Endothelial cell of umbilical vein (primary cell): ENCODE measurements around the gene ADGRF3.

Source experiments
- EZH2 ChIP-seq: IDR thresholded peaks from 2 replicates; pipeline ENCODE4 v1.6.1; 2012; ENCODE audit warnings: borderline replicate concordance, low read depth, mild to moderate bottlenecking, moderate library complexity, low read length, inconsistent platforms; ENCODE audit not compliant: severe bottlenecking
- FOS ChIP-seq: IDR thresholded peaks from 2 replicates; pipeline ENCODE4 v1.6.1; 2011; ENCODE audit warnings: mild to moderate bottlenecking, low read length, moderate library complexity, borderline replicate concordance; ENCODE audit not compliant: insufficient read depth
- GATA2 ChIP-seq: IDR thresholded peaks from 2 replicates; pipeline ENCODE4 v1.7.0; 2011; ENCODE audit warnings: low read depth, mild to moderate bottlenecking, moderate library complexity, mixed read lengths, low read length; ENCODE audit not compliant: insufficient read length, insufficient read depth
- JUN ChIP-seq: IDR thresholded peaks from 2 replicates; pipeline ENCODE4 v1.6.1; 2011; ENCODE audit warnings: borderline replicate concordance, low read depth; ENCODE audit not compliant: insufficient read length, insufficient read depth
- MYC ChIP-seq: IDR thresholded peaks from one replicate; pipeline ENCODE4 v1.6.1; 2011; ENCODE audit warnings: mild to moderate bottlenecking, low read depth, low read length
- POLR2A ChIP-seq: IDR thresholded peaks from 2 replicates; pipeline ENCODE4 v1.6.1; 2012; ENCODE audit warnings: low read depth, mild to moderate bottlenecking, control low read depth, low read length
- POLR2AphosphoS5 ChIP-seq: IDR thresholded peaks from 2 replicates; pipeline ENCODE4 v1.6.1; 2012; ENCODE audit warnings: low read depth, mild to moderate bottlenecking, control low read depth, low read length, moderate library complexity; ENCODE audit not compliant: insufficient read depth
- TF ChIP-seq, protein P1 (sequence below): IDR thresholded peaks from 2 replicates; pipeline ENCODE4 v1.6.1; 2011; ENCODE audit not compliant: insufficient read depth, insufficient read length
- TF ChIP-seq, protein P2 (sequence below), 2 donors: IDR thresholded peaks; 1 replicate in 1 of 2; 2 replicates in 1 of 2; pipeline ENCODE4 v1.5.1; 2011; ENCODE audit warnings: low read length in 2 of 2, mild to moderate bottlenecking in 2 of 2, moderate library complexity in 2 of 2, control low read depth in 1 of 2, inconsistent platforms in 1 of 2, low read depth in 1 of 2; ENCODE audit not compliant: insufficient read depth in 1 of 2; ENCODE audit errors: extremely low read depth in 1 of 2

DNA sequence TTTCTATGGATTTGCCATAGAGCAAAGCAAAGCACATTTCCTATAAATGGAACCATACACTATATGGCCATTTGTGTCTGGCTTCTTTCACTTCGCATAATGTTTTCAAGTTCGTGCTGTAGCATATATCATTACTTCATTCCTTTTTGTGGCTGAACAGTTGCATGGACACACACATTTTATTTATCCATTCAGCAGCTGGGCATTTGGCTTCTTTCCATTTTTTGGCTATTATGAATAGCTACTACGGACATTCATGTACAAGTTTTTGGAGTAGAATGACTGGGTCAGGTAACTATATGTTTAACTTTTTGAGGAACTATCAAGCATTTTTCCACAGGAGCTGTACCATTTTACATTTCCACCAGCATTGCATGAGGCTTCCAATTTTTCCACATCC is 11.4 kb downstream of the ADGRF3 start:
- TF ChIP-seq EZH2 (no peak), POLR2AphosphoS5 (no peak), MYC (no peak), POLR2A (no peak), GATA2 (no peak), FOS (no peak), JUN (no peak)
- TF ChIP-seq, protein P1, sequence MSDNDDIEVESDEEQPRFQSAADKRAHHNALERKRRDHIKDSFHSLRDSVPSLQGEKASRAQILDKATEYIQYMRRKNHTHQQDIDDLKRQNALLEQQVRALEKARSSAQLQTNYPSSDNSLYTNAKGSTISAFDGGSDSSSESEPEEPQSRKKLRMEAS: no peak
- TF ChIP-seq, protein P2, sequence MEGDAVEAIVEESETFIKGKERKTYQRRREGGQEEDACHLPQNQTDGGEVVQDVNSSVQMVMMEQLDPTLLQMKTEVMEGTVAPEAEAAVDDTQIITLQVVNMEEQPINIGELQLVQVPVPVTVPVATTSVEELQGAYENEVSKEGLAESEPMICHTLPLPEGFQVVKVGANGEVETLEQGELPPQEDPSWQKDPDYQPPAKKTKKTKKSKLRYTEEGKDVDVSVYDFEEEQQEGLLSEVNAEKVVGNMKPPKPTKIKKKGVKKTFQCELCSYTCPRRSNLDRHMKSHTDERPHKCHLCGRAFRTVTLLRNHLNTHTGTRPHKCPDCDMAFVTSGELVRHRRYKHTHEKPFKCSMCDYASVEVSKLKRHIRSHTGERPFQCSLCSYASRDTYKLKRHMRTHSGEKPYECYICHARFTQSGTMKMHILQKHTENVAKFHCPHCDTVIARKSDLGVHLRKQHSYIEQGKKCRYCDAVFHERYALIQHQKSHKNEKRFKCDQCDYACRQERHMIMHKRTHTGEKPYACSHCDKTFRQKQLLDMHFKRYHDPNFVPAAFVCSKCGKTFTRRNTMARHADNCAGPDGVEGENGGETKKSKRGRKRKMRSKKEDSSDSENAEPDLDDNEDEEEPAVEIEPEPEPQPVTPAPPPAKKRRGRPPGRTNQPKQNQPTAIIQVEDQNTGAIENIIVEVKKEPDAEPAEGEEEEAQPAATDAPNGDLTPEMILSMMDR (IDR thresholded peaks at IDR 0.05; ENCODE audit: extremely low read depth in 1 of 2, insufficient read depth in 1 of 2, low read depth in 1 of 2, low read length in 2 of 2): no peak
